Sigmoid colon (tissue), 7 donors: ENCODE measurements around the gene TIMP2. TPM values are rescaled to one million over a fixed set of nuclear protein-coding genes. Genes with fewer than 3 reads are reported as not detected.

Source experiments
- DNase-seq: peaks from one replicate; pipeline ENCODE4 v3.0.0-alpha.2; 2019
- H3K27ac ChIP-seq, 4 donors: fragments of 200-600 bp; sonication (generic); one replicate each; pipeline ENCODE4 v1.5.1; 2016 to 2019; ENCODE audit warnings: mild to moderate bottlenecking in 1 of 4
- H3K27me3 ChIP-seq, 3 donors: fragments of 200-600 bp; sonication (generic); one replicate each; pipeline ENCODE4 v1.5.1; 2019; ENCODE audit warnings: mild to moderate bottlenecking in 1 of 3
- H3K36me3 ChIP-seq, 4 donors: fragments of 200-600 bp; sonication (generic); one replicate each; pipeline ENCODE4 v1.5.1; 2016 to 2019
- H3K4me1 ChIP-seq, 4 donors: fragments of 200-600 bp; sonication (generic); one replicate each; pipeline ENCODE4 v1.5.1; 2017 to 2019
- H3K4me3 ChIP-seq, 4 donors: fragments of 200-600 bp; sonication (generic); one replicate each; pipeline ENCODE4 v1.5.1; 2017 to 2019; ENCODE audit warnings: mild to moderate bottlenecking in 2 of 4, moderate library complexity in 1 of 4
- H3K9me3 ChIP-seq, 4 donors: fragments of 200-600 bp in 3 of 4; sonication (generic) in 3 of 4; one replicate each; pipeline versions ENCODE4 v1.5.1 to v1.6.1; 2013 to 2019
- CTCF ChIP-seq, 4 experiments: fragments of 450-650 bp in 3 of 4; fragments of 200-600 bp in 1 of 4; IDR thresholded peaks; one replicate each; pipeline ENCODE4 v1.5.1; 2016 to 2019; ENCODE audit warnings: antibody characterized with exemption in 4 of 4, mild to moderate bottlenecking in 3 of 4, moderate library complexity in 2 of 4
- EP300 ChIP-seq, 4 donors: sonication (generic); formaldehyde crosslinking; IDR thresholded peaks; one replicate each; pipeline ENCODE4 v1.6.1; 2017; ENCODE audit warnings: antibody characterized with exemption in 4 of 4
- POLR2A ChIP-seq, 2 donors: fragments of 450-650 bp; IDR thresholded peaks; one replicate each; pipeline ENCODE4 v1.6.1; 2016; ENCODE audit warnings: antibody characterized with exemption in 2 of 2, mild to moderate bottlenecking in 2 of 2, moderate library complexity in 2 of 2
- POLR2AphosphoS5 ChIP-seq, 4 donors: sonication (generic); formaldehyde crosslinking; IDR thresholded peaks; one replicate each; pipeline ENCODE4 v1.6.1; 2017; ENCODE audit warnings: antibody characterized with exemption in 4 of 4
- WGBS, 2 donors: extraction: QIAGEN DNeasy Blood & Tissue Kit; methylation state at CpG; one replicate each; pipeline ENCODE4 v1.1.7; 2013; 5-methylcytosine and 5-hydroxymethylcytosine counted together
- intact Hi-C: fragments of 100-400 bp; cut with DNase I; formaldehyde crosslinking; loops from one replicate; pipeline ENCODE4 v1.15.1; 2023
- polyA plus RNA-seq, 3 donors: library from polyadenylated mRNA; stranded (reverse); fragments of 200-250 nt; gene quantifications; one replicate each; pipeline ENCODE4 v1.2.3, GENCODE V29; 2013
- total RNA-seq, 4 donors: library from RNA; depleted of rRNA; stranded (reverse); fragments of >200 nt; gene quantifications; one replicate each; pipeline ENCODE4 v1.1.0, GENCODE V29; 2016
- donor health status: healthy with polysubstance abuse.
- donor health status: Bipolar disorder and iron deficiency.
- donor health status: healthy.

Gene TIMP2
- total and polyA plus RNA-seq, 7 donors = 16.4 to 227 (median 142) TPM

GRCh38 chr17:78826421-78826820, 98.8 kb downstream of the TIMP2 start:
- Histone ChIP-seq H3K4me1 (no peaks in the 10 kb centered on the region), H3K27ac (peak overlapping the region in 1 of 4 donors; percentile 41), H3K9me3 (no peaks in the 10 kb centered on the region), H3K36me3 (peaks cover 35 to 100% (median 58%) of the 10 kb centered on the region in 4 donors), H3K27me3 (no peaks in the 10 kb centered on the region), H3K4me3 (no peak overlapping the region)
- DNase-seq = peak; percentile 6
- intact Hi-C loops = no loop called here
- TF ChIP-seq POLR2AphosphoS5 (IDR thresholded peaks at IDR 0.05) (no peak), EP300 (IDR thresholded peaks at IDR 0.05) (peak in 1 of 4 donors; percentile 28), CTCF (IDR thresholded peaks at IDR 0.05) (no peak), POLR2A (IDR thresholded peaks at IDR 0.05) (no peak)
- WGBS, 2 donors = 90 to 92% methylated on average over 5 of the region's 5 CpGs

DNA sequence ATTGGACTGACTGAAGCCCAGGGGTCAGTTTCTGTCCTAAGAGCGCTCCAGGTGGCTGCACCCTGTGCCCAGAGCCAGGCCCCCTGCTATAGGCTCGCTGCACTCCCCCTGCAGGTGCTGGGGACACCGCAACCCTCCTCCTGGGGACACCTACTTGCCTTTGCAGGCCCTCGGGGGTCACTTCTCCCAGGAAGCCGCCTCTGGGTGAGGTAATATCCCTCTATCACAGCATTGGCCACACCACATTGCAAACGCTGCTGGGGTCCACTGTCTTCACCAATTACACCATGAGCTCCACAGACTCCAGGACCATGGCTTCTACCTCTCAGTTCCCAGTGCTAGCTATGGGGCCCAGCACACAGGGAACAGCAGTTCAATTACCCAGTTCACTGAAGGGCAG, 99.5 kb downstream of the TIMP2 start:
- Histone ChIP-seq H3K36me3 (peaks cover 38 to 99% (median 59%) of the 10 kb centered on the region in 4 donors), H3K9me3 (no peaks in the 10 kb centered on the region), H3K27ac (peak overlapping the region in 1 of 4 donors; percentile 41), H3K4me3 (no peak overlapping the region), H3K4me1 (no peaks in the 10 kb centered on the region), H3K27me3 (no peaks in the 10 kb centered on the region)
- WGBS, 2 donors = 92 to 95% methylated on average over 6 of the region's 6 CpGs
- TF ChIP-seq POLR2AphosphoS5 (IDR thresholded peaks at IDR 0.05) (no peak), EP300 (IDR thresholded peaks at IDR 0.05) (no peak), POLR2A (IDR thresholded peaks at IDR 0.05) (no peak), CTCF (IDR thresholded peaks at IDR 0.05) (no peak)
- intact Hi-C loops = no loop called here
- DNase-seq = peak; percentile 58

GRCh38 chr17:78824240-78824639, 100.9 kb downstream of the TIMP2 start:
- 93 to 95% methylated on average over 7 of the region's 7 CpGs for WGBS, 2 donors
- DNase-seq = no peak

DNA sequence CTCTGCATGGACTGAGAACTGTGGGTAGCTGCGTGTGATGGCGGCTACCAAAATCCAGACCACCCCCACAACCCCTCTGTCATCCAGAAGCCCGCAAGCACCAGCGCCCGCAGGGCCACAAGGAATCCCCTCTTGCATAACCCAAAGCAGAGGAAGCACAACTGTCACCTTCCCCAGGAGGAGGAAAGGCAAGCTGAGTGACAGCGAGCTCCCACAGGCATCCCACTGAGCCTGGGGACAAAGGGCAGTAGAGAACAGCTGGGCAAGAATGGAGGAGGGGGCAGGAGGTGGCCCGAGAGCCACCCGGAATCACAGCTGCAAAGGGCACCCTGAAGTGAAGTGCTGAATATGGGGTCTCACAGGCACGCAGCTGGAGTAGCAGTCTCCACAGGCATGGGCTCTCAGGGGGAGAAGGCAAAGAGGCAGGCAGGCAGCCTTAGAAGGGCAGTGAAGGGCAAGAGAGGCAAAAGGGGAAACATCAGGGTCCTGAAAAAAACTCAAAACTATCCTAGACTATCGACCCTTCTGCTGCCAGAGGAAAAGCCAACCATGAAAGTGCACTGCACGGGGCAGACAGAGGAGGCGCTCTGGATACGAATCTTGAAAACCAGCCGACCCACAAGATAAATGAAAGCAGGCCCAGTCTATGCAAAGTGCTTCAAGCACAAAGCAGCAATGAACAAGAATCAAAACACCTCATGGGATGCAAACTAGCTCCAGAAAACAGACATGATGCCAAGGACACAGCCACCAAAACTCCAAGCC, 101.7 kb downstream of the TIMP2 start:
- intact Hi-C loops = no loop called here
- no peak for DNase-seq
- H3K4me1 ChIP-seq = no peaks in the 10 kb centered on the region
- no peak overlapping the region for H3K27ac ChIP-seq
- no peaks in the 10 kb centered on the region for H3K9me3 ChIP-seq
- H3K4me3 ChIP-seq = no peak overlapping the region
- 95% methylated on average over 14 of the region's 14 CpGs for WGBS, 2 donors
- no peak for TF ChIP-seq POLR2A (IDR thresholded peaks at IDR 0.05)
- H3K27me3 ChIP-seq = no peaks in the 10 kb centered on the region
- peaks cover 51 to 99% (median 65%) of the 10 kb centered on the region in 4 donors for H3K36me3 ChIP-seq

More at GRCh38 chr17:78824240-78824639, 100.9 kb downstream of the TIMP2 start:
- H3K4me3 ChIP-seq = no peak overlapping the region
- H3K9me3 ChIP-seq = no peaks in the 10 kb centered on the region
- TF ChIP-seq EP300 (IDR thresholded peaks at IDR 0.05) (no peak), POLR2AphosphoS5 (IDR thresholded peaks at IDR 0.05) (no peak), CTCF (IDR thresholded peaks at IDR 0.05) (no peak), POLR2A (IDR thresholded peaks at IDR 0.05) (no peak)
- intact Hi-C loops = no loop called here
- H3K27ac ChIP-seq = no peak overlapping the region
- H3K4me1 ChIP-seq = no peaks in the 10 kb centered on the region
- H3K36me3 ChIP-seq = peaks cover 45 to 99% (median 63%) of the 10 kb centered on the region in 4 donors
- no peaks in the 10 kb centered on the region for H3K27me3 ChIP-seq

- H3K27me3 ChIP-seq = no peaks in the 10 kb centered on the region
- no peak for TF ChIP-seq POLR2A (IDR thresholded peaks at IDR 0.05)
- no peak for TF ChIP-seq EP300 (IDR thresholded peaks at IDR 0.05)
- no peak for TF ChIP-seq POLR2AphosphoS5 (IDR thresholded peaks at IDR 0.05)
- TF ChIP-seq CTCF (IDR thresholded peaks at IDR 0.05) = no peak
- WGBS, 2 donors = 95 to 97% methylated on average over 14 of the region's 14 CpGs
- H3K36me3 ChIP-seq = peaks cover 54 to 99% (median 67%) of the 10 kb centered on the region in 4 donors
- H3K27ac ChIP-seq = peak overlapping the region in 1 of 4 donors; percentile 17
- H3K9me3 ChIP-seq = no peaks in the 10 kb centered on the region
- H3K4me1 ChIP-seq = no peaks in the 10 kb centered on the region
- H3K4me3 ChIP-seq = no peak overlapping the region
- no peak for DNase-seq
- intact Hi-C loops = no loop called here
Observed at GRCh38 chr17:78822552-78822951, 102.6 kb downstream of the TIMP2 start.
